ENCODE results near the gene BDNF.
"Not testable (repeated sequence)": the region's sequence is repeated elsewhere in the genome, so short reads cannot be mapped to it uniquely, and the experiment has no call there.

The BDNF gene

GRCh38 chr11:27700351-27701301 lies at the start of gene BDNF:
Gene BDNF, minus strand, starts transcription at chr11:27700455. Its CDS starts 41,891 bp downstream, at chr11:27658564.
- no peak for DNase-seq

- no peak for DNase-seq
These were observed 40.2 kb upstream of the BDNF start for GRCh38 chr11:27740362-27741013.

GRCh38 chr11:27735281-27735680 lies 35.0 kb upstream of the BDNF start:
- no peak for DNase-seq

GRCh38 chr11:27731803-27732202 lies 31.5 kb upstream of the BDNF start:
- DNase-seq, result not testable (repeated sequence)

- DNase-seq, result no peak
These were observed 26.7 kb upstream of the BDNF start for GRCh38 chr11:27726981-27727380.

GRCh38 chr11:27723687-27724086 lies 23.4 kb upstream of the BDNF start:
- no peak for DNase-seq

- no peak for DNase-seq
These were observed 22.7 kb upstream of the BDNF start for GRCh38 chr11:27722953-27723344.

- no peak for DNase-seq
These were observed 22.1 kb upstream of the BDNF start for GRCh38 chr11:27722117-27722952.

- no peak for DNase-seq
These were observed 21.2 kb upstream of the BDNF start for GRCh38 chr11:27721264-27722116.

GRCh38 chr11:27720277-27720830 lies 20.1 kb upstream of the BDNF start:
- DNase-seq, result no peak

- no peak for DNase-seq
These were observed 19.3 kb upstream of the BDNF start for GRCh38 chr11:27719546-27719925.

GRCh38 chr11:27718863-27719545 lies 18.7 kb upstream of the BDNF start:
- DNase-seq, result no peak

- DNase-seq, result no peak
These were observed 18.1 kb upstream of the BDNF start for GRCh38 chr11:27718346-27718862.

- DNase-seq, result no peak
These were observed 17.6 kb upstream of the BDNF start for GRCh38 chr11:27717801-27718229.

- no peak for DNase-seq
These were observed 17.1 kb upstream of the BDNF start for GRCh38 chr11:27717377-27717776.

- no peak for DNase-seq
These were observed 16.6 kb upstream of the BDNF start for GRCh38 chr11:27716835-27717234.

- DNase-seq, result no peak
These were observed 16.0 kb upstream of the BDNF start for GRCh38 chr11:27716216-27716615.

- no peak for DNase-seq
These were observed 11.5 kb upstream of the BDNF start for GRCh38 chr11:27711725-27712124.

- DNase-seq, result no peak
These were observed 10.3 kb upstream of the BDNF start for GRCh38 chr11:27710536-27710935.

GRCh38 chr11:27707676-27708075 lies 7.4 kb upstream of the BDNF start:
- no peak for DNase-seq

Data from NK-92 treated with Interleukin-12 subunit alpha and Interleukin-12 subunit beta, amount 100 ng/mL, for 24 hours (cell line).